ENCODE data around the gene KRT15.

The KRT15 gene

DNA sequence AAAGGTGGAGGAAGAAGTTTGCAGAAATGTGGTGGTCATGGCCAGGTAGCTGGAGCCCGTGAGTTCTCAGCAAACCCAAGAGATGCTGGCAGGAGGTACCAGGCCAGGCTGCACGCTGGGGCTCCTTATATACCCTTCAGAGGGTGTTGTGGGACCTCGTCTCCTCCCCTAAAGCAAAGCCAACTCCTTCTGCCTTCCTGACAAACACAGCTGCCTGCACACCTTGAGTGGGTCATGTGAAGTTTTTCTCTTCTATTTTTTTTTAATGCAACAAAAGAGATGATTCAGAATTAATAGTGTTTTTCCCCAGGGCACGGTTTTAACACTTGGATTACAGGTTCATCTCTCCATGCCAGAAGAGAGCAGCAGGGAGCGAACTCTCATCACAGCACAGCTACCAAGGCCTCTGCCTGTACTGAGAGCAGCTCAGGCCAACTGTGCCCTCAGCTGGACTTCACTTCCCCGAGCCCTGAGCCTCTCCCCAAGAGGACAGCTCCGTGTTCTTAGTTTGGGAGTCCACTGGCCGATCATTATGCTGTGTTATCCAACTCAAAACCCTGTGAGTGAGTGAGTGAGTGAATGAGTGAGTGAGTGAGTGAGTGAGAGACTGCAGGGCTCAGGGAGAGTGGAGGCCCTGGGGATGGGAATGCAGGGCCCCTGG is at the start of gene KRT15:
Gene KRT15, minus strand, starts transcription at position 102 of the 661 bp plus-strand sequence. Its CDS starts 63 bp downstream, at position 39.
- no peak for DNase-seq

DNA sequence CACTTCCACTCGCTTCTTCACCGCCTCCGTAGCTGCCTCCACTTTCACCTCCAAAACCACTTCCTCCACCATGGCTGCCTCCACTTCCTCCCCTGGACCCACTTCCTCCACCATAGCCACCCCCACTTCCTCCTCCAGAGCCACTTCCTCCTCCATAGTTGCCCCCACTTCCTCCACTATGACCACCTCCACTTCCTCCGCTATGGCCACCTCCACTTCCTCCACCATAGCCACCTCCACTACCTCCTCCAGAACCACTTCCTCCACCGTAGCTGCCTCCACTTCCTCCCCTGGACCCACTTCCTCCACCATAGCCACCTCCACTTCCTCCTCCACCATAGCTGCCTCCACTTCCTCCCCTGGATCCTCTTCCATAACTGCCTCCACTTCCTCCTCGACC is 48.6 kb upstream of the KRT15 start:
- no peak for DNase-seq

DNA sequence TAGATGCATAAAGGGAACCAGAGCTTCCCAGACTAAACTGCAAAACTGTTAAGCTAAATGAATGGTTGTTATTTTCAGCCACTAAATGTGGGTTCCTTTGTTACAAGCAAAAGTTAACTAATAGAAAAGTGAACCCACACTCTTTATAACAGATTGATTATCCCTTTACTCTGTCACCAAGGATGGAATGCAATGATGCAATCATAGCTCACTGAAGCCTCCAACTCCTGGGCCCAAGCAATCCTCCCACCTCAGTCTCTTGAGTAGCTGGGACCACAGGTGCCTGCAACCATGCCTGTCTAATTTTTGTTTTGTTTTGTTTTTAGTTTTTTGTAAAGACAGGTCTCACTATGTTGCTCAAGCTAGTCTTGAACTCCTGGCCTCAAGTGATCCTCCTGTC is 46.6 kb upstream of the KRT15 start:
- no peak for DNase-seq

DNA sequence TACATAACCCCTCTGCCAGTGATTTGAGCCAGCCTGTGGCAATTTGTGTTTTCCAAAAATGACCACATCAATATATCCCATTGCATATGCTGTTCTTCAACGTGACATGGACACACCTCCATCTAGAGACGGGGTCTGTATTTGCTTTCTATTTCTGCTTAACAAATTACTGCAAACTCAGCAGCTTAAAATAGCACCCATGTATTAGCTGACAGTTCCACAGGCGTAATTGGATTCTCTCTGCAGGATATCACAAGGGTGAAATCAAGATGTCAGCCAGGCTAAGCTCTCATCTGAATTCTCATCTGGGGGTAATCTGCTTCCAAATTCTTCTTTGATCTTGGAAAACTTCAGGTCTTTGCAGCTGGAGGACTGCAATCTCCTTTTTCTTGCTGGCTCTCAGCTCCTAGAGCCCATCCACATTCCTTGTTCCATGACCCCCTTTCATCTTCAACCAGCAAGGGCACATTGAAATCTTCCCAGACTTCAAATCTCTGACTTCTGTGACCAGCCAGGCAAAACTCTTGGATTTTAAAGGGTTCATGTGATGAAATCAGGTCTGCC is 45.0 kb upstream of the KRT15 start:
- no peak for DNase-seq

DNA sequence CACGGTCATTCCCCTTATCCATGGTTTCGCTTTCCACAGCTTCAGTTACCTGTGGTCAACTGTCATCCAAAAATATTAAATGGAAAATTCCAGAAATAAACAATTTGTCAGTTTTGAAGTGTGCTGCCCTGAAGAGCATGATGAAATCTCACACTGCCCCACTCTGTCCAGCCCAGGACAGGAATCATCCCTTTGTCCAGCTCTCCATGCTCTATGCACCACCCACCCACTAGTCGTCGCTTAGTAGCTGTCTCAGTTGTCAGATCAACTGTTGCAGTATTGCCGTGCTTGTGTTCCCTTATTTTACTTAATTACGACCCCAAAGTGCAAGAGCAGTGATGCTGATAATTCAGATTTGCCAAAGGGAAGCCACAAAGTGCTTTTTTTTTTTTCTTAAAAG is 42.9 kb upstream of the KRT15 start:
- DNase-seq: no peak

DNA sequence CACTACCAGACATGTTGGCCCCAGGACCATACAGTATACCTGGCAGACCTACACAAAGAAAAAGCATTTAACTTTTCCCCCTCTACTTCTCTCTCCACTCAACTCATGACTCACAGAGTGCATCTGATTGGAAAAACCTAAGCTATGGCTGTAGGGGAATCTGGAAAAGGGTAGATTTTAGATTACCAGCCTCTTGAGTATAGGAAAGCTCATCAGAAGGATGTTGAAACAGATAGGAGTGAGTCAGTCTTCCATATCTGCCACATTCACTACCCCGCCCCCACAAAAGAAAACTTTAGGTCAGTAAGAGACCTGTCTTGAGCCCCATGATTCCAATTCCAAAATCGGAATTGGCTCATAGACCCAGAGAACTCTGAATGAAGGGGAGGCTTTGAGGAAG is 40.9 kb upstream of the KRT15 start:
- DNase-seq: no peak

DNA sequence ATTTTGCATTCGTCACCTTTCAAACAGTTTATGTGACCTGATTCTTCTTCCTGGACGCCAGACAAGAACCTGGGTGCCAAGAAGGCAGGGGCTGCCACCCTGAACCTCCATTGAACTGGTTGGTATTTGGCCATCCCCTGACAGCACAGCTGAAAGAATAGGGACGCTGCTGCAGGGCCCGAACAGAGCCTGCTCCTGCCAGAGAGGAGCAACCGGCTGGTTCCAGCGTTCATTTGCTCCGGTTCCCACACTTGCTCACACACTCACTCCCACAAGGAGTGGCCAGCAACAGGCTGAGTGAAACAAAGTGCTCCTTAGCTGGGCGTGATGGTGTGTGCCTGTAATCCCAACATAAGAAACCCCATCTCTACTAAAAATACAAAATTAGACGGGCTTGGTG is 38.2 kb upstream of the KRT15 start:
- DNase-seq: no peak

DNA sequence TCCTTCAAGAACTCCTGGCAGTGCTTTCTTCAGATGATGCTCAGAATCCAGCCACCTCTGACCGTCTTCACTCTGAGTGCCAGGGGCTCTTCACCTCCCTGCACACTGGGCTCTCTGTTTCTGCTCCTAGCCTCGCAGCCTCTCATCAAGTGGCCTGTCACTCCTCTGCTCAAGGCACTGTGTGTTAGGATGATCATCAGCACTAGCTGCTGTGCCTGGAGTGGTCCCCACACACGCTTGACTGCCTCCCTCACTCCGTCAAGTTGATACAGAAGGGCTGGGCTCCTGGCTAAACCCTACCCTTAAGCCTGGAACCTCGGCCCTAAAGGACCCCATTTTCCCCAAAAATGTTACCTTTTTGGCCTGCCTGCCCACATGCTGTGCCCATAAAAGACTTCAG is 37.6 kb upstream of the KRT15 start:
- no peak for DNase-seq

DNA sequence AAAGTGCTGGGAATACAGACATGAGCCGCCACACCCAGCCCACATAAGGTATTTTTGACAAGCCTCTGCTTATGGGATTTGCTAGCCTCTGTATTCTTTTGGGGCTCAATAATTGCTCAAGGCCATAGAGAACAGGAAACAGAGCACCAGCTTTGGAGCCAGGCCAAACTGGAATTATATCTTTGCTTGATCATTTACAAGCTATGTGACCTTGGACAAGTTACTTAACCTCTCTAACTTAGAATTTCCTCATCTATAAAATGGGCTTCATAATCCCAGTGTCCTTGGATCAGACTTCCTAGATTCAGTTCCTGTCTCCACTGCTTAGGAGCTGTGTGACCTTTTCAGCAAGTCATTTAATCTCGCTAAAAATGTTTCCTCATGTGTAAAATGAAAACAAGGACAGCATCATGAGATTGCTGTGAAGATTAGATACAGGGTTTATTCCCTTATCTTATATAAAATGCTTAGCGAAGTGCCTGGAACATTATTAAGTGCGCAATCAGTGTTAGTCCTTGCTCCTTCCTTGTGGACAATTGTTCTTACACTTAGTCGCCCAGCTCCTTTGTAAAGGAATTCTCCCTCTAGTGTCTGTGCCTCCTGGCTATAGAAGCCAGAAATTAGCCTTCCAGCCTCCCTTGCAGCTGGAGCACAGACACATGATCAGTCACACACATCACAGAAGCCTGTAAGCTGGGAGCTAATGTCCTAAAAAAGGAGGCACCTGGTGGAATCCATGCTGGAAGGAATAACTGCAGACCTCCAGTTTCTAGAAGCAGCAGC is 36.6 kb upstream of the KRT15 start:
- no peak for DNase-seq

DNA sequence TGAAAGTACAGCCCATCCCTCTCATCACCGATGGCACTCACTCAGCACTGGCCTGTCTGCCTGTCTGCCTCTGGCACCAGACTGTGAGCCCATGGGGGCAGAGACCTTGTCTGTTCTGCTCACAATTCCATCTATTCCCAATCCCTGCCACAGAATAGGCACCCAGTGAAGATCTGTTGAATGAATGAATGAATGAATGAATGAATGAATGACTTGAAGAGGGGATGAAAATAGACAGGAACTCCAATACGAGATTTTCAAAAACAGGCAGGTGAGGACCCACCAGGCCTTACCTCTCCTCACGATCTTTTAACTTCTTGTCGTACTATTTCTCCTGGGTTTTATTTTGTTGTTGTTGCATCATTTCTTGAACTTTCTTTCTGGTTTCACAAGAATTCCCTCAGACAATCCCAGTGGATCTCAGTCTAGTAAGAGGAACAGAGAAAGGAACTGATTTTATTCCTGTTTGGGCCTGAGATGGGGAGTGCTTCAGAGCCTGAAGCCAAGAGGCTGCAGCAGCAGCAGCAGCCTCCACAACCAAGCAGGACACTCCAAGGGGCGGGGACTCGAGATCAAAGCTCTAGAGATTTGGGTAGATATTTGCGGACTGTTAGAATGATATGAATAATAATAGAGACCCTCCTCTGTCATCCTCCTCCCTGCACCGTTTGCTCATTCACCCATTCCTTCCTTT is 35.4 kb upstream of the KRT15 start:
- DNase-seq: no peak

DNA sequence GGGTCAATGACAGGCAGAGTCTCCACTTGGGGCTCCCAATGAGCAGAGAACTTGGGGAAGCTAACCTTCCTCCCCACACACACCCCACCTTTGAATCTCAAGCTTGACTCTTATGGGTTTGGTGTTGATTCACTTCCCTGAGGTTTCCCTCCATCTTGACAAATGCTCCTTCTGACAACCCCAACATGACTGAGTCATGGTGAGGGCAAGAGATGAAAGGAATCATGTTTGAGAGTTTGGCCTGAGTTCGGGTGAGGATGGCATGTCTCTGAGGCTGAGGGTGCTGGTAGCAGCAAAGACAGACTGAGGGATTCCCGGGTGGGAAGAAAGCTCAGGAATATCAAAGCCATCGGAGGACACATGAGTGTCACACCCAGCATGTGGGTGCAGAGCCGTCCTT is 34.5 kb upstream of the KRT15 start:
- no peak for DNase-seq

DNA sequence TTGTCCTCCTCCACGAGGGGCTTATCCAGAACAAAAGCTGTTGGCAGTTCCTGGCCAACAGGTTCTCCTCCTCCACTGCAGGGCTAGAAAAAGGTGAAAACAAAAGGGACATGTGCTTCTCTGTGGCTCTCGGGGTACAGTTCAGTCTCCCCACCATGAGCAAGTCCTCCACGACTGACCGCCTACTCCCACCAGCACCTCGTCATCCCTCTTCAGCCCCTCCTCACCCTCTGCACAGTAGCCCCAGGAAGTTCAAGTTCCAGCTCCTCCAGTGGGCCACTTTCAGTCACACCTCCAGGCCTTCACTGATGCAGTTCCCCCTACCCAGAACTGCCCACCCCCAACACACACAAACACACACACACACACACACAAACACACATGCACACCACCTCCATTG is 33.8 kb upstream of the KRT15 start:
- no peak for DNase-seq

DNA sequence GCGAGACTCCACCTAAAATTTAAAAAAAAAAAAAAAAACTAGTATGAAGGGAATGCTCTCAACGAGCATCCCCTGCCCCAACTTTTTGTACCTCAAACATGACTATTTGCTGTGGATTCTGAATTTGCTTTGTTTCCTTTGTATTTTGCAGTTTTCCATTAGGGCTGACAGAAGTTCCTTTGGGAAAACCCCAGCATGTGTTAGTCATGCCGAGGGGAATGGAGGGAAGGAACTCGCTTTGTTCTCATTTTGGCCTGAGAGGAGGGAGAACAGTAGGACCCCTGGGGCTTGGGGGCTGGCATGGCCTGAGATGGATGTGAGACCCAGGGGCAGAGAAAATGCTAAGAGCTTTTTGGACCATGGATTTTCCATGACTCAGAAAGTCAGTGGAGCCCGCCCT is 32.7 kb upstream of the KRT15 start:
- no peak for DNase-seq

DNA sequence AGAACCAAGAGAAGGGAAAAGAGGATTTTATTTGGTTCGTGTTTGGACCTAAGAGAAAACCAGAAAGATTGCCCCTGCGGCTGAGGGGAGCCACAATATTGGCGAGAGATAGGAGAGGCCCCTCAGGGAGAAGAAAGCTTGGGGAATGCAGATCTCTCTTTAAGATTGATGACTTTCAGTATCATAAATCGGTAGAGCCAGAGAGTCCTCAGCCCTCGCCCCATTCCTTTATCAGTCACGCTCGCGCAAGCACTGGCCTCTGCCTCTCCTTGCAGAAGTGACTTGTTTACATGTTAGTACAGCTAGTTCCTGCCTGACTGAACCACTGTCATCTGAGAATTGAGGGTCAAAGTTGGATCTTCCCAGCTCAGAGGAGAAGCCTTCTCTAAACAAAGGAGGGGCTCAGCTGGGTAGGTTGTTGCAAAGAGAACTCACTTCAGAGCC is 30.9 kb upstream of the KRT15 start:
- DNase-seq: no peak

DNA sequence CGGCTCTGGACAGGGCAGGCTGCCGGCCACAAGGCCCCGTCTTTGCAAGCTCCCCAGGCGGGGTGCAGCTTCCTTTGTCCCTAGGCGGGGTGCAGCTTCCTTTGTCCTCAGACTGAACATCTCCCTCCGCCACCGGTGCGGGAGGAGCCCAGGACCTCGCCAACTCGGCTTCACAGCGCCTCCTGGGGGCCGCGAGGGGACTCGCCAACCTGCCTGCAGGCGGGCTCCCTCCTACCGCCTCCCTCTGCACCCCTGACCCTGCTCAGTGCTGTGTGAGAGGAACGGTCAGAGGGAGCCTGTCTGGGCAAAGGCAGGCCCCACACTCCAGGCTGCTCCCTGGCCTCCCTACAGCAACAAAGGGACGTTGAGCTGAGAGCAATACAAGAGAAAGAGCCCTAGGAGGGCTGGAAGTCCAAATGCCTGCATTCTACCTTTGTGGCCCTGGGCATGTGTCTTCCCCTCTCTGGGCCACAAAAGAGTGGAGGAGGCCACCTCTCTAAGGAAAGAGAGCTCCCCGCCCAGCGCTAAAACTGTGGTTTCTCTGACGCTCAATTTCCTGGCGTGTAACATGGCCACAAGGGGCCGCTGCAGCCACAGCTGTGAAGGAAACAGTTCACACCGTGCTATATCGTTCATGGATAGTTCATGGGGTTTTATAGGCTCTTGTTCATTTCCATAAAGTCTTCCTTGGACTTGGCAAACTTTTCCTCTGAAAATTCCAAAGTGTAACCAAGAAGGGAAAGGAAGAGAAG is 30.3 kb upstream of the KRT15 start:
- peak; percentile 62 to 70 (median 68) for DNase-seq

DNA sequence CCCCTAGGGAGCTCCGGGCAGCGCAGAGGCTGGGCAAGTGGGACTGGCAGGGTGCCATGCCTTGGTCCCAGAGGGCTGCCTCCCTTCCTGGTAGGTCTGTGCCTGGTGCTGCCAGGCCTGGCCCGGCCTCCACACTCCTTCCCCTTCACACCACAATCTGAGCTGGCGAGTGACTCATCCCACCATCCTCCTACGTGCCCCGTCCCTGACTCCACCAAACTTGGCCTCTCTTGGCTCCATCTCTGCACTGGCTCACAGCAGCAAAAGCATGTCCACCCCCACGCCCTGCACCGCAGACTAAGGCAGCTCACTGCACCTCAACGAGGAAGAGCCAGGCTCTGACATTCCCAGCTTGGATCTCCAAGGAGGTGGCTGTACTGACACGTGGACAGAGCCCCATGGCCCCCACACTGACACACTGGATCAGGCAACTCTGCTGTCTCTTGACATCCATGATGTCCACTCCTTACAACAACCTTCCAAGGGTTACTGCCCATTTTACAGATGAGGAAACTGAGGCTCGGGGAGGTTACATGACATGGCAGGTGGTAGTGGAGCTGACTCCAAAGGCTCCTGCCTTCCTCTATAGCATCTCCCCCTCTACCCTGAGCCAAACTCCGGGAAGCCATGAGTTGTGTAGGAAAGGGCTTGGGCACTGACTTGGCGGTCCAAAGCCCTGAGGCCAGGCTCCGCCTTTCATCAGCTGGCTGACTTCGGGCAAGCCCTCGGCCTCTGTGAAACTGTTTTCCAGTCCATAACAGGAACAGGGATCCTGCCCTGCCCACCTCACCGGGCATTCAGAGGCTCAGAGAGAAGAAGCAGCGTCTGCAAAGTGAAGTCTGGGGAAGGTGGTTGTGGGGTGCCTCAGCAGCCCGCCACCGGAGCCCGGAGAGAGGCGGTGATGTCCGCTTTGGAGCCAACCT is 29.5 kb upstream of the KRT15 start:
- peak in 2 of 4 experiments; percentile 23 to 40 for DNase-seq

DNA sequence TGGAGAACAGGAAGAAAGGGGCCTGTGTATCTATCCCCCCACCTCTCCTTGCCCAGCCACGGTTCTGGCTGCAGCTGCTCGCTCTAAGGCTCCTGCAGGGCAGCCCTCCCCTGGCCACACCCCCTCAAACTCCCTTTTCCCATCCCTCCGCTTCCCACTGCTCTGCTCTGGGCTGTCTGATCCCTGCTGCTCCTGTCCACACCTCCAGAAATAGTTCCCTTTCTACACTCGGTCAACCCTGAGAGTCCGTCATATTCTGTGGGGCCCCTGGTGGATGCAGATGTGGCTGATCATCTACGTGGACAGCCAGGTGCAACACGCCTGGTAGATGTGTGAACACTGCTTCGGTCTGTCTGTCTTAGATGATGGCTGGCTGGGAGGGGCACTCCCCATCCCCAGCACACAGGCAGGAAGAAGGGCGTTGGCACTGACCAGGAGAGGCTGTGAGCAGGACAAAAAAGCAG is 28.7 kb upstream of the KRT15 start:
- DNase-seq: no peak

DNA sequence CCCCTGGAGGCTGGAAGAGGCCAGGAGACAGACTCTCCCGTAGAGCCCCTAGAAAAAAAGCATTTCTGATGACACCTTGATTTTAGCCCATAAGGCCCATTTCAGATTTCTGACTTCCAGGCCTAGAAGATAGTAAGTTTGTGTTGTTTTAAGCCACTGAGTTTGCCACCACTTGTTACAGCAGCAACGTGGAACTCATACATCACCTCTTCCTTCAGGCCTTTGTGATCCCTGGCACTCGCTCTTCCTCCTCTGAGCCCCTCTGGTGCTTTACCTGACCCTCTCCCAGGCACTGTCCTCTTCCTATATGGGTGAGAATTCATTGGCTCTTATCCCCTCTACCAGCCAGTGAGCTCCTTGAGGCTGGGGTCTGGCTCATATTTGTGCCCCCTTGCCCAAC is 28.1 kb upstream of the KRT15 start:
- DNase-seq: no peak

DNA sequence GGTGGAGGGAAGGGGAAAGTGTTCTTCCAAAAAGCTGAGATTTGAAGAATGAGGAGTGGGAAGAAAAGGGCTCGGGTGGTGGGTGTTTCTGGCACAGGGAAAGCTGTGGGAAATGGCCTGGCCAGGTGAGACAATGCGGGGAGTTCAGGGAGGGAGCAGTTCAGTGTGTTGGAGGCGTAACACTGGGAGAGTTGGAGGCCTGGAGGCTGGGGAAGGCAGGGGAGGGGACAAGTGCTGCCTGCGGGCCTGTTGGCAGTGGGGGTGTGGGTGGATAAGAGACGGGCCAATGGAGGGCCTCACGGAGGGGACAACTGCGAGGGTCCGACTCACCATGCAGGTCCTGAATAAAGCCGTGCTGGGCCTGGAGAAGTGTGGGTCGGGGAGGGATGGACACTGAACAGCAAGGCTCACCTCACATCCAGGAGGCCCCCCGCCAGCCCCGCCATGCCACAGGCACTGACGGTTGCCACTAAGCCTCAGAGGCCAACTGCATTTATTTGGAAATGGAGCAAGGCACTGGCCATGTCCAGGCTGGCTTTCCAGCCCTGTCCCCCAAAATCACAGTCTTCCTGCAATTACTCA is 27.2 kb upstream of the KRT15 start:
- DNase-seq: no peak

DNA sequence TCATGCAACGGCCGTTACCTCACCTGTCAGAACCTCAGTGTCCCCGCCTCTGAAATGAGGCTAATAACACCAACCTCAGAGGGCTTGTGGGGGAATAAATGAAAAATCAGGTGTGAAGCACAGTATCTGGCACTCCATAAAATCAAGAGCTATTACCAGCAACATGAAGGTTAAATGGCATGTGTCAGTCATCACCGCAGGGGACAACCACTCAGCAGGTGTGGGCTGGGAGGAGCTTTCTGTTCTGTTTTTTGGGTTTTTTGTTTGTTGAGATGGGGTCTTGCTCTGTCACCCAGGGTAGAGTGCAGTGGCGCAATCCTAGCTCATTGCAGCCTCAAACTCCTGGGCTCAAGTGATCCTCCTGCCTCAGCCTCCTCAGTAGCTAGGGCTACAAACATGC is 26.2 kb upstream of the KRT15 start:
- DNase-seq: no peak

DNA sequence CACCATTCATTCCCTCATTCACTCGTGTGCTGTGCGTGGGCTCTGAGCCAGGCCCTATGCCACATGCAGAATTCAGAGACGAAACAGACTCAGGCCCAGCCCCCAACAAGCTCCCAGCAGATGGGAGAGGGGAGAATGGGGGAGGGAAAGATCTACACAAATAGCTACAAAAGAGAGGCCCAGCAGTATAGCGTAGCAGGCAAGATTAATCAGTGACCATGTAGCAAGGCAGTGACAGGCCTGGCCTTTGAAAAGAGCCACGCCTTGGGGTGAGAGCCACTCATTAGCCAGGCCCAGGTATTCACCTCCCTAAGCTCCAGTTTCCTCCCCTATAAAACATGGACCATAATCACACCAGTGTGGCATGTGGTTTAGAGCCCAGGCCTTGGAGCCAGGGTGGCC is 25.8 kb upstream of the KRT15 start:
- no peak for DNase-seq

Measured in activated CD4-positive, CD25-positive, alpha-beta regulatory T cell (primary cell).